ENCODE data around the gene ZGRF1. TPM values are rescaled to one million over a fixed set of nuclear protein-coding genes. Genes with fewer than 3 reads are reported as not detected.

ZGRF1 gene
- total and polyA plus RNA-seq, 10 of the 15 experiments (the other 5 are each of a cell fraction or from before 2014, with no cell fraction given) = 8.5 to 32.1 (median 20.1) TPM

GRCh38 chr4:112651641-112652040 is 14.9 kb upstream of the ZGRF1 start:
- no peaks in the 10 kb centered on the region for H3K9me3 ChIP-seq (replicated peaks; ENCODE audit: control insufficient read depth, insufficient read depth, low read length)
- SMC1A ChIA-PET (ENCODE audit: uncharacterized antibody, unreplicated experiment) = no interaction called here
- CTCF ChIA-PET = no interaction called here
- intact Hi-C loops (cut with micrococcal nuclease; ENCODE audit: unreplicated experiment) = no loop called here
- H4K20me1 ChIP-seq (ENCODE audit: control insufficient read depth, insufficient read depth) = no peaks in the 10 kb centered on the region
- ATAC-seq (no peak), FAIRE-seq (no peak), DNase-seq (ENCODE audit: low read depth, low spot score) (no peak)
- RAD21 ChIA-PET (ENCODE audit: unreplicated experiment) = no interaction called here
- H3K27ac ChIP-seq (ENCODE audit: control insufficient read depth, insufficient read depth) = no peak overlapping the region
- in situ Hi-C loops (cut with MboI) = no loop called here
- no peak overlapping the region for H3K4me3 ChIP-seq
- H3K4me2 ChIP-seq (ENCODE audit: control insufficient read depth, insufficient read depth) = no peak overlapping the region
- no peak overlapping the region for H2AFZ ChIP-seq (ENCODE audit: control insufficient read depth, low read depth, low read length)
- no peaks in the 10 kb centered on the region for H3K4me1 ChIP-seq (ENCODE audit: control insufficient read depth, insufficient read depth, low read length)
- H3K79me2 ChIP-seq (ENCODE audit: control insufficient read depth, insufficient read depth, low read length) = no peaks in the 10 kb centered on the region
- TF ChIP-seq IKZF2 (IDR thresholded peaks at IDR 0.05) = no peak
- no peak for TF ChIP-seq RUNX3 (IDR thresholded peaks at IDR 0.05; ENCODE audit: low read length)
- TF ChIP-seq NFIC (IDR thresholded peaks at IDR 0.05; ENCODE audit: low read depth, low read length) = no peak
- no peak for TF ChIP-seq BHLHE40 (IDR thresholded peaks at IDR 0.05; ENCODE audit: borderline replicate concordance in 1 of 2, low read depth in 2 of 2, low read length in 1 of 2)
- no peak for TF ChIP-seq HCFC1 (IDR thresholded peaks at IDR 0.05; ENCODE audit: low read length)
- TF ChIP-seq, protein P1, sequence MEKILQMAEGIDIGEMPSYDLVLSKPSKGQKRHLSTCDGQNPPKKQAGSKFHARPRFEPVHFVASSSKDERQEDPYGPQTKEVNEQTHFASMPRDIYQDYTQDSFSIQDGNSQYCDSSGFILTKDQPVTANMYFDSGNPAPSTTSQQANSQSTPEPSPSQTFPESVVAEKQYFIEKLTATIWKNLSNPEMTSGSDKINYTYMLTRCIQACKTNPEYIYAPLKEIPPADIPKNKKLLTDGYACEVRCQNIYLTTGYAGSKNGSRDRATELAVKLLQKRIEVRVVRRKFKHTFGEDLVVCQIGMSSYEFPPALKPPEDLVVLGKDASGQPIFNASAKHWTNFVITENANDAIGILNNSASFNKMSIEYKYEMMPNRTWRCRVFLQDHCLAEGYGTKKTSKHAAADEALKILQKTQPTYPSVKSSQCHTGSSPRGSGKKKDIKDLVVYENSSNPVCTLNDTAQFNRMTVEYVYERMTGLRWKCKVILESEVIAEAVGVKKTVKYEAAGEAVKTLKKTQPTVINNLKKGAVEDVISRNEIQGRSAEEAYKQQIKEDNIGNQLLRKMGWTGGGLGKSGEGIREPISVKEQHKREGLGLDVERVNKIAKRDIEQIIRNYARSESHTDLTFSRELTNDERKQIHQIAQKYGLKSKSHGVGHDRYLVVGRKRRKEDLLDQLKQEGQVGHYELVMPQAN (conservative IDR thresholded peaks at IDR 0.05) = no peak
- TF ChIP-seq, protein P2, sequence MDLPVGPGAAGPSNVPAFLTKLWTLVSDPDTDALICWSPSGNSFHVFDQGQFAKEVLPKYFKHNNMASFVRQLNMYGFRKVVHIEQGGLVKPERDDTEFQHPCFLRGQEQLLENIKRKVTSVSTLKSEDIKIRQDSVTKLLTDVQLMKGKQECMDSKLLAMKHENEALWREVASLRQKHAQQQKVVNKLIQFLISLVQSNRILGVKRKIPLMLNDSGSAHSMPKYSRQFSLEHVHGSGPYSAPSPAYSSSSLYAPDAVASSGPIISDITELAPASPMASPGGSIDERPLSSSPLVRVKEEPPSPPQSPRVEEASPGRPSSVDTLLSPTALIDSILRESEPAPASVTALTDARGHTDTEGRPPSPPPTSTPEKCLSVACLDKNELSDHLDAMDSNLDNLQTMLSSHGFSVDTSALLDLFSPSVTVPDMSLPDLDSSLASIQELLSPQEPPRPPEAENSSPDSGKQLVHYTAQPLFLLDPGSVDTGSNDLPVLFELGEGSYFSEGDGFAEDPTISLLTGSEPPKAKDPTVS (IDR thresholded peaks at IDR 0.05; ENCODE audit: low read depth, low read length) = no peak
- peaks cover 3 to 20% of the 10 kb centered on the region in 2 experiments for H3K36me3 ChIP-seq (ENCODE audit: control insufficient read depth in 2 of 2, insufficient read depth in 2 of 2, low read length in 1 of 2)
- no peak overlapping the region for H3K9ac ChIP-seq (ENCODE audit: control insufficient read depth, insufficient read depth, low read length)
- no peaks in the 10 kb centered on the region for H3K27me3 ChIP-seq (replicated peaks in 1 of 2; ENCODE audit: control insufficient read depth in 2 of 2, insufficient read depth in 2 of 2, low read length in 1 of 2)
- POLR2A ChIA-PET = no interaction called here
- no TSS peak for BruUV-seq (replicated peaks)

Measured in GM12878 (cell line).